K562 (cell line): ENCODE results near the gene C16orf92. TPM values are rescaled to one million over a fixed set of nuclear protein-coding genes. Genes with fewer than 3 reads are reported as not detected.
A peak's percentile ranks its signal among the peaks of the same experiment; 100 is the strongest.

Experiments used
- ATF1 ChIP-seq, 2 experiments: fragments of 450-650 bp in 1 of 2; IDR thresholded peaks; 2 replicates each; pipeline ENCODE4 v1.6.1; 2016; ENCODE audit warnings: missing compliant biosample characterization in 1 of 2, missing genetic modification characterization in 1 of 2
- BCOR ChIP-seq: fragments of 450-650 bp; IDR thresholded peaks from 2 replicates; pipeline ENCODE4 v1.6.1; 2016
- CTBP1 ChIP-seq: fragments of 450-650 bp; IDR thresholded peaks from 2 replicates; pipeline ENCODE4 v1.6.1; 2016; ENCODE audit warnings: borderline replicate concordance
- ETV6 ChIP-seq, 3 experiments: fragments of 150-350 bp in 1 of 3; sonication (generic) in 1 of 3; formaldehyde crosslinking in 1 of 3; IDR thresholded peaks; 2 replicates each; pipeline versions ENCODE4 v1.6.1 to v1.8.0; 2014 to 2022; ENCODE audit warnings: borderline replicate concordance in 2 of 3, low read depth in 2 of 3, antibody characterized with exemption in 1 of 3, low read length in 1 of 3, mild to moderate bottlenecking in 1 of 3, missing genetic modification reagents in 1 of 3
- HIVEP1 ChIP-seq: fragments of 250-450 bp; sonication (Bioruptor Pico); IDR thresholded peaks from 2 replicates; pipeline ENCODE4 v1.4.0; 2020; ENCODE audit warnings: mild to moderate bottlenecking
- HNRNPLL ChIP-seq: fragments of 200-400 bp; formaldehyde crosslinking; IDR thresholded peaks from 2 replicates; pipeline ENCODE4 v1.6.1; 2017; ENCODE audit warnings: low read length, low read depth, mild to moderate bottlenecking; ENCODE audit not compliant: poor library complexity, severe bottlenecking
- KDM4B ChIP-seq, 2 experiments: fragments of 450-650 bp in 1 of 2; sonication (generic) in 1 of 2; IDR thresholded peaks; 2 replicates each; pipeline ENCODE4 v1.6.1; 2016 to 2017; ENCODE audit warnings: borderline replicate concordance in 2 of 2, antibody characterized with exemption in 1 of 2, low read depth in 1 of 2, mild to moderate bottlenecking in 1 of 2
- MAFK ChIP-seq: IDR thresholded peaks from 2 replicates; pipeline ENCODE4 v1.6.1; 2011; ENCODE audit warnings: low read length, improper control_type of control experiment
- POLR2H ChIP-seq: IDR thresholded peaks from 2 replicates; pipeline ENCODE4 v1.6.1; 2016; ENCODE audit warnings: missing genetic modification characterization, low read depth, mild to moderate bottlenecking, control low read depth, missing compliant biosample characterization, moderate library complexity
- RBM14 ChIP-seq: fragments of 200-400 bp; formaldehyde crosslinking; IDR thresholded peaks from 2 replicates; pipeline ENCODE4 v1.6.1; 2018; ENCODE audit warnings: low read depth, mild to moderate bottlenecking, low read length, moderate library complexity, borderline replicate concordance; ENCODE audit not compliant: insufficient read depth
- RBM34 ChIP-seq: fragments of 200-400 bp; formaldehyde crosslinking; IDR thresholded peaks from 2 replicates; pipeline ENCODE4 v1.6.1; 2018; ENCODE audit warnings: low read length, borderline replicate concordance; ENCODE audit not compliant: insufficient read depth
- TAF7 ChIP-seq: fragments of 450-650 bp; IDR thresholded peaks from 2 replicates; pipeline ENCODE4 v1.6.1; 2016; ENCODE audit warnings: missing genetic modification characterization, missing compliant biosample characterization
- XRCC3 ChIP-seq: fragments of 450-650 bp; IDR thresholded peaks from 2 replicates; pipeline ENCODE4 v1.6.1; 2017; ENCODE audit warnings: mild to moderate bottlenecking, moderate library complexity
- ZBED1 ChIP-seq: IDR thresholded peaks from 2 replicates; pipeline ENCODE4 v1.6.1; 2014
- ZNF24 ChIP-seq: fragments of 450-650 bp; IDR thresholded peaks from 2 replicates; pipeline ENCODE4 v1.6.1; 2016
- ZNF316 ChIP-seq: fragments of 450-650 bp; IDR thresholded peaks from 2 replicates; pipeline ENCODE4 v1.6.1; 2016
- ZNF766 ChIP-seq: fragments of 200-800 bp; sonication (Bioruptor generic); conservative IDR thresholded peaks from 2 replicates; pipeline ENCODE4 v1.6.1; 2016; ENCODE audit warnings: missing genetic modification characterization, missing compliant biosample characterization
- polyA plus RNA-seq, 8 experiments: library from polyadenylated mRNA; depleted of rRNA in 4 of 8; stranded (reverse) in 5 of 8; unstranded in 3 of 8; fragments of >200 nt; fragmentation: Nextera tagmentation in 2 of 8; fragmentation: Illumina TruSeq in 1 of 8; extraction: Ambion mirVana in 2 of 8; extraction: Trizol in 1 of 8; gene quantifications; 2 replicates each; pipeline versions ENCODE4 v1.2.1 to v1.2.3, GENCODE V29; 2011 to 2014; ENCODE audit warnings: inconsistent platforms in 1 of 8, missing spikeins in 1 of 8
- total RNA-seq, 7 experiments: library from RNA; depleted of rRNA in 6 of 7; stranded (reverse); fragments of >200 nt in 6 of 7; fragmentation: Illumina TruSeq in 2 of 7; extraction: Trizol in 2 of 7; gene quantifications; 2 replicates each; pipeline versions ENCODE4 v1.2.1 to v1.2.3, GENCODE V29; 2011 to 2021; ENCODE audit warnings: low replicate concordance in 1 of 7
- TF ChIP-seq, protein P1 (sequence below): sonication (generic); formaldehyde crosslinking; IDR thresholded peaks from 2 replicates; pipeline ENCODE4 v1.8.1; 2023; ENCODE audit warnings: missing genetic modification reagents, mild to moderate bottlenecking, borderline replicate concordance
- TF ChIP-seq, protein P2 (sequence below): sonication (generic); formaldehyde crosslinking; IDR thresholded peaks from 2 replicates; pipeline ENCODE4 v1.8.0; 2022; ENCODE audit warnings: missing genetic modification reagents, mild to moderate bottlenecking, moderate library complexity, borderline replicate concordance

C16orf92 gene
- total and polyA plus RNA-seq, 9 of the 15 experiments (the other 6 are each of a cell fraction or from before 2014, with no cell fraction given) = not detected

DNA sequence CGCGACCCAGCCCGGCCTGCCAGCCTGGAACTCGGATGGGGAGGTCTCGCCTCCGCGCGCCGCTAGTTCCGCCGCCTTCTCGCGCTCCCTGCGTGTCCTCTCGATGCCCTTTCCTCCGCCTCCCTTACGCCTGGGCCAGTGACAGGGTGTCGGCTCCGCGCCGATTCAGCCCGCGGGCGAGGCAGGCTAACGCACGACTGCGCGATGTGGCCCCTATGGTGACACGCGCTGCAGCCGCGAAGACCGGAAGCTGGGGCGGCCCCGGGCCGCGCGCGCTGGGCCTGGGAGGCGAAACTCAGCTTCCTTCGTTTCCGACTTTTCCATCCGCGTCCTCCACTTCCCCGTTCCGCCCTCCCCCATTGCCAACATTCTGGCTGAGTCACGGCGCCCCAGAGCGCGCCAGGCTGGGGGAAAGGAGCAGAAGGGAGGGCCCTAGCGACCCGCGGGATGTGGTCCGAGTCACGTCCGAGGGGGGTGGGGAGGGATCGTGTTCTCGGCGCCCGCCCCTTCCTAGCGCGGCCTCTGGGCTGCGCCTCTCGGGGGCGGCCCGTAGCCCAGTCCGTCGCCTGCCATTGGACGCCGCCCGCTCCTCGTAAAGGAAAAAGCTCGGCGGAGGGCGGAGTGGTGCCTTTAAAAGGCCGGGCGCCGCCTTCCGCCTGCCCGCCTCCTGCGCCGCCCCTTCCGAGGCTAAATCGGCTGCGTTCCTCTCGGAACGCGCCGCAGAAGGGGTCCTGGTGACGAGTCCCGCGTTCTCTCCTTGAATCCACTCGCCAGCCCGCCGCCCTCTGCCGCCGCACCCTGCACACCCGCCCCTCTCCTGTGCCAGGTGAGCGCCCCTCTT is 42.3 kb downstream of the C16orf92 start, which contains the start of gene ALDOA (continued):
- peak; percentile 87; the same call in 1 of the 2 replicates for TF ChIP-seq RBM34
- TF ChIP-seq, protein P1, sequence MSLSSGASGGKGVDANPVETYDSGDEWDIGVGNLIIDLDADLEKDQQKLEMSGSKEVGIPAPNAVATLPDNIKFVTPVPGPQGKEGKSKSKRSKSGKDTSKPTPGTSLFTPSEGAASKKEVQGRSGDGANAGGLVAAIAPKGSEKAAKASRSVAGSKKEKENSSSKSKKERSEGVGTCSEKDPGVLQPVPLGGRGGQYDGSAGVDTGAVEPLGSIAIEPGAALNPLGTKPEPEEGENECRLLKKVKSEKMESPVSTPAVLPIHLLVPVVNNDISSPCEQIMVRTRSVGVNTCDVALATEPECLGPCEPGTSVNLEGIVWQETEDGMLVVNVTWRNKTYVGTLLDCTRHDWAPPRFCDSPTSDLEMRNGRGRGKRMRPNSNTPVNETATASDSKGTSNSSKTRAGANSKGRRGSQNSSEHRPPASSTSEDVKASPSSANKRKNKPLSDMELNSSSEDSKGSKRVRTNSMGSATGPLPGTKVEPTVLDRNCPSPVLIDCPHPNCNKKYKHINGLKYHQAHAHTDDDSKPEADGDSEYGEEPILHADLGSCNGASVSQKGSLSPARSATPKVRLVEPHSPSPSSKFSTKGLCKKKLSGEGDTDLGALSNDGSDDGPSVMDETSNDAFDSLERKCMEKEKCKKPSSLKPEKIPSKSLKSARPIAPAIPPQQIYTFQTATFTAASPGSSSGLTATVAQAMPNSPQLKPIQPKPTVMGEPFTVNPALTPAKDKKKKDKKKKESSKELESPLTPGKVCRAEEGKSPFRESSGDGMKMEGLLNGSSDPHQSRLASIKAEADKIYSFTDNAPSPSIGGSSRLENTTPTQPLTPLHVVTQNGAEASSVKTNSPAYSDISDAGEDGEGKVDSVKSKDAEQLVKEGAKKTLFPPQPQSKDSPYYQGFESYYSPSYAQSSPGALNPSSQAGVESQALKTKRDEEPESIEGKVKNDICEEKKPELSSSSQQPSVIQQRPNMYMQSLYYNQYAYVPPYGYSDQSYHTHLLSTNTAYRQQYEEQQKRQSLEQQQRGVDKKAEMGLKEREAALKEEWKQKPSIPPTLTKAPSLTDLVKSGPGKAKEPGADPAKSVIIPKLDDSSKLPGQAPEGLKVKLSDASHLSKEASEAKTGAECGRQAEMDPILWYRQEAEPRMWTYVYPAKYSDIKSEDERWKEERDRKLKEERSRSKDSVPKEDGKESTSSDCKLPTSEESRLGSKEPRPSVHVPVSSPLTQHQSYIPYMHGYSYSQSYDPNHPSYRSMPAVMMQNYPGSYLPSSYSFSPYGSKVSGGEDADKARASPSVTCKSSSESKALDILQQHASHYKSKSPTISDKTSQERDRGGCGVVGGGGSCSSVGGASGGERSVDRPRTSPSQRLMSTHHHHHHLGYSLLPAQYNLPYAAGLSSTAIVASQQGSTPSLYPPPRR (CRISPR knock-in tag) = 0 out of 2 replicates have a peak, but pooled peaks have one; percentile 71
- peak; percentile 95 for TF ChIP-seq POLR2H (tag)
- no peak for TF ChIP-seq XRCC3
- TF ChIP-seq RBM14 = 0 out of 2 replicates have a peak, but pooled peaks have one; percentile 51
- TF ChIP-seq TAF7 (tag) = peak; percentile 70
- TF ChIP-seq MAFK = peak; percentile 86
- TF ChIP-seq CTBP1 = peak; percentile 97
- no peak for TF ChIP-seq ATF1 (CRISPR knock-in tag; IDR thresholded peaks at IDR 0.05)
- peak; percentile 91 for TF ChIP-seq ATF1 (tag; IDR thresholded peaks at IDR 0.05)
- peak in 1 of 2 experiments; percentile 31; a peak in 1 of 4 replicates for TF ChIP-seq KDM4B (IDR thresholded peaks at IDR 0.05; ENCODE audit: borderline replicate concordance in 2 of 2, low read depth in 1 of 2)
- TF ChIP-seq ZBED1 = peak; percentile 74; the same call in 1 of the 2 replicates
- TF ChIP-seq HNRNPLL = peak; percentile 86
- TF ChIP-seq ZNF24 = peak; percentile 73; the same call in 1 of the 2 replicates
- TF ChIP-seq ETV6 (IDR thresholded peaks at IDR 0.05; ENCODE audit: borderline replicate concordance in 1 of 2, low read depth in 2 of 2, low read length in 1 of 2) = peak; percentile 81 to 85; a peak in 3 of 4 replicates
- no peak for TF ChIP-seq ETV6 (CRISPR knock-in tag; IDR thresholded peaks at IDR 0.05; ENCODE audit: borderline replicate concordance)
- TF ChIP-seq ZNF766 (CRISPR knock-in tag) = peak; percentile 52; the same call in 1 of the 2 replicates
- TF ChIP-seq, protein P2, sequence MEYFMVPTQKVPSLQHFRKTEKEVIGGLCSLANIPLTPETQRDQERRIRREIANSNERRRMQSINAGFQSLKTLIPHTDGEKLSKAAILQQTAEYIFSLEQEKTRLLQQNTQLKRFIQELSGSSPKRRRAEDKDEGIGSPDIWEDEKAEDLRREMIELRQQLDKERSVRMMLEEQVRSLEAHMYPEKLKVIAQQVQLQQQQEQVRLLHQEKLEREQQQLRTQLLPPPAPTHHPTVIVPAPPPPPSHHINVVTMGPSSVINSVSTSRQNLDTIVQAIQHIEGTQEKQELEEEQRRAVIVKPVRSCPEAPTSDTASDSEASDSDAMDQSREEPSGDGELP (CRISPR knock-in tag) = peak; percentile 76; the same call in 1 of the 2 replicates
- 0 out of 2 replicates have a peak, but pooled peaks have one; percentile 44 for TF ChIP-seq BCOR
- peak; percentile 29; the same call in 1 of the 2 replicates for TF ChIP-seq HIVEP1
- TF ChIP-seq ZNF316 = peak; percentile 93
